GM19238 (cell line): ENCODE measurements around the gene APOL3.
"Not testable (repeated sequence)": the region's sequence is repeated elsewhere in the genome, so short reads cannot be mapped to it uniquely, and the experiment has no call there.

Source experiments
- DNase-seq: peaks from one replicate; pipeline ENCODE4 v3.0.0; 2011; ENCODE audit warnings: low spot score; ENCODE audit not compliant: insufficient read length

Gene APOL3

GRCh38 chr22:36102995-36103394, 57.6 kb downstream of the APOL3 start:
- DNase-seq, result no peak

GRCh38 chr22:36101756-36102155, 58.8 kb downstream of the APOL3 start:
- DNase-seq, result no peak

GRCh38 chr22:36100908-36101307, 59.6 kb downstream of the APOL3 start:
- DNase-seq, result not testable (repeated sequence)

- no peak for DNase-seq
Measured at GRCh38 chr22:36100134-36100824, 60.3 kb downstream of the APOL3 start.

- not testable (repeated sequence) for DNase-seq
Measured at GRCh38 chr22:36099561-36099960, 61.0 kb downstream of the APOL3 start.

- no peak for DNase-seq
Measured at GRCh38 chr22:36097880-36098279, 62.7 kb downstream of the APOL3 start.

GRCh38 chr22:36090772-36091171, 69.8 kb downstream of the APOL3 start:
- not testable (repeated sequence) for DNase-seq
